ENCODE measurements around the gene PPIL6.

DNA sequence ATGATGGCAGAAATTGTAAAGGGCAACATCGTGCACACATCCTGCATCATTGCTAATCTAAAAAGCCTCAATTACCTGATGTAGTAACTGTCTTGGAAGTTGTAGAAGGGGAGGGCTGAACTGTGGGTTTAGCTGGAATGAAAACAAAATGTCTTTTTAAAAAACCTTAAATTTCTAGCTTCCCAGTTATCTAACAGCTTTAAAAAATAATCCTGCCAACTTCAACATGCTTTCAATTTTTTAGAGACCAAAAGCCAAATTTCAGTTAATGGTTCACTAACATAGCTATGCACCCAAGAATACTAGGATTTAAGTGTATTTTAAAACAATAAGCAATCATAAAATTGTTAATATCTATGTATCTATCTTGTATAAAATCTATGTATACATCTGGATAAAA, 70.1 kb downstream of the PPIL6 start:
- TF ChIP-seq RCOR1 (IDR thresholded peaks at IDR 0.05; ENCODE audit: low read length), result no peak
- TF ChIP-seq, protein P1, sequence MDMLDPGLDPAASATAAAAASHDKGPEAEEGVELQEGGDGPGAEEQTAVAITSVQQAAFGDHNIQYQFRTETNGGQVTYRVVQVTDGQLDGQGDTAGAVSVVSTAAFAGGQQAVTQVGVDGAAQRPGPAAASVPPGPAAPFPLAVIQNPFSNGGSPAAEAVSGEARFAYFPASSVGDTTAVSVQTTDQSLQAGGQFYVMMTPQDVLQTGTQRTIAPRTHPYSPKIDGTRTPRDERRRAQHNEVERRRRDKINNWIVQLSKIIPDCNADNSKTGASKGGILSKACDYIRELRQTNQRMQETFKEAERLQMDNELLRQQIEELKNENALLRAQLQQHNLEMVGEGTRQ (IDR thresholded peaks at IDR 0.05; ENCODE audit: borderline replicate concordance, low read depth, low read length), result no peak
- TF ChIP-seq, protein P2, sequence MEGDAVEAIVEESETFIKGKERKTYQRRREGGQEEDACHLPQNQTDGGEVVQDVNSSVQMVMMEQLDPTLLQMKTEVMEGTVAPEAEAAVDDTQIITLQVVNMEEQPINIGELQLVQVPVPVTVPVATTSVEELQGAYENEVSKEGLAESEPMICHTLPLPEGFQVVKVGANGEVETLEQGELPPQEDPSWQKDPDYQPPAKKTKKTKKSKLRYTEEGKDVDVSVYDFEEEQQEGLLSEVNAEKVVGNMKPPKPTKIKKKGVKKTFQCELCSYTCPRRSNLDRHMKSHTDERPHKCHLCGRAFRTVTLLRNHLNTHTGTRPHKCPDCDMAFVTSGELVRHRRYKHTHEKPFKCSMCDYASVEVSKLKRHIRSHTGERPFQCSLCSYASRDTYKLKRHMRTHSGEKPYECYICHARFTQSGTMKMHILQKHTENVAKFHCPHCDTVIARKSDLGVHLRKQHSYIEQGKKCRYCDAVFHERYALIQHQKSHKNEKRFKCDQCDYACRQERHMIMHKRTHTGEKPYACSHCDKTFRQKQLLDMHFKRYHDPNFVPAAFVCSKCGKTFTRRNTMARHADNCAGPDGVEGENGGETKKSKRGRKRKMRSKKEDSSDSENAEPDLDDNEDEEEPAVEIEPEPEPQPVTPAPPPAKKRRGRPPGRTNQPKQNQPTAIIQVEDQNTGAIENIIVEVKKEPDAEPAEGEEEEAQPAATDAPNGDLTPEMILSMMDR (IDR thresholded peaks at IDR 0.05), result no peak
- TF ChIP-seq RFX5 (IDR thresholded peaks at IDR 0.05; ENCODE audit: low read length), result no peak
- TF ChIP-seq TCF12 (IDR thresholded peaks at IDR 0.05), result no peak
- no peak for TF ChIP-seq POLR2AphosphoS5 (IDR thresholded peaks at IDR 0.05; ENCODE audit: low read depth, low read length)
- no peak for TF ChIP-seq RAD21 (IDR thresholded peaks at IDR 0.05; ENCODE audit: low read length)
- TF ChIP-seq EP300 (IDR thresholded peaks at IDR 0.05; ENCODE audit: borderline replicate concordance in 1 of 2, low read depth in 1 of 2, low read length in 1 of 2), result no peak
- no peak for TF ChIP-seq NFIC (IDR thresholded peaks at IDR 0.05; ENCODE audit: borderline replicate concordance)
- TF ChIP-seq, protein P3, sequence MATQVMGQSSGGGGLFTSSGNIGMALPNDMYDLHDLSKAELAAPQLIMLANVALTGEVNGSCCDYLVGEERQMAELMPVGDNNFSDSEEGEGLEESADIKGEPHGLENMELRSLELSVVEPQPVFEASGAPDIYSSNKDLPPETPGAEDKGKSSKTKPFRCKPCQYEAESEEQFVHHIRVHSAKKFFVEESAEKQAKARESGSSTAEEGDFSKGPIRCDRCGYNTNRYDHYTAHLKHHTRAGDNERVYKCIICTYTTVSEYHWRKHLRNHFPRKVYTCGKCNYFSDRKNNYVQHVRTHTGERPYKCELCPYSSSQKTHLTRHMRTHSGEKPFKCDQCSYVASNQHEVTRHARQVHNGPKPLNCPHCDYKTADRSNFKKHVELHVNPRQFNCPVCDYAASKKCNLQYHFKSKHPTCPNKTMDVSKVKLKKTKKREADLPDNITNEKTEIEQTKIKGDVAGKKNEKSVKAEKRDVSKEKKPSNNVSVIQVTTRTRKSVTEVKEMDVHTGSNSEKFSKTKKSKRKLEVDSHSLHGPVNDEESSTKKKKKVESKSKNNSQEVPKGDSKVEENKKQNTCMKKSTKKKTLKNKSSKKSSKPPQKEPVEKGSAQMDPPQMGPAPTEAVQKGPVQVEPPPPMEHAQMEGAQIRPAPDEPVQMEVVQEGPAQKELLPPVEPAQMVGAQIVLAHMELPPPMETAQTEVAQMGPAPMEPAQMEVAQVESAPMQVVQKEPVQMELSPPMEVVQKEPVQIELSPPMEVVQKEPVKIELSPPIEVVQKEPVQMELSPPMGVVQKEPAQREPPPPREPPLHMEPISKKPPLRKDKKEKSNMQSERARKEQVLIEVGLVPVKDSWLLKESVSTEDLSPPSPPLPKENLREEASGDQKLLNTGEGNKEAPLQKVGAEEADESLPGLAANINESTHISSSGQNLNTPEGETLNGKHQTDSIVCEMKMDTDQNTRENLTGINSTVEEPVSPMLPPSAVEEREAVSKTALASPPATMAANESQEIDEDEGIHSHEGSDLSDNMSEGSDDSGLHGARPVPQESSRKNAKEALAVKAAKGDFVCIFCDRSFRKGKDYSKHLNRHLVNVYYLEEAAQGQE (IDR thresholded peaks at IDR 0.05; ENCODE audit: low read depth, low read length), result no peak
